HepG2 (cell line): ENCODE results near the gene DUSP22. TPM values are rescaled to one million over a fixed set of nuclear protein-coding genes. Genes with fewer than 3 reads are reported as not detected.

Source experiments
- E2F5 ChIP-seq: sonication (generic); formaldehyde crosslinking; conservative IDR thresholded peaks from 2 replicates; pipeline ENCODE4 v1.4.0; 2020; ENCODE audit warnings: missing genetic modification reagents
- KDM6A ChIP-seq: IDR thresholded peaks from 2 replicates; pipeline ENCODE4 v1.6.1; 2016; ENCODE audit warnings: low read depth
- MAZ ChIP-seq, 2 experiments: sonication (generic) in 1 of 2; formaldehyde crosslinking in 1 of 2; IDR thresholded peaks; 2 replicates each; pipeline versions ENCODE4 v1.5.0 to v1.6.1; 2012 to 2020; ENCODE audit warnings: low read depth in 2 of 2, mild to moderate bottlenecking in 2 of 2, borderline replicate concordance in 1 of 2, improper control_type of control experiment in 1 of 2, low read length in 1 of 2, missing genetic modification reagents in 1 of 2, moderate library complexity in 1 of 2
- MTF2 ChIP-seq: sonication (generic); formaldehyde crosslinking; IDR thresholded peaks from 2 replicates; pipeline ENCODE4 v1.5.0; 2020; ENCODE audit warnings: missing genetic modification reagents, borderline replicate concordance
- NCOA1 ChIP-seq: sonication (generic); formaldehyde crosslinking; IDR thresholded peaks from 2 replicates; pipeline ENCODE4 v1.9.0; 2021; ENCODE audit warnings: missing genetic modification reagents
- NFRKB ChIP-seq: fragments of 450-650 bp; IDR thresholded peaks from 2 replicates; pipeline ENCODE4 v1.6.1; 2017
- PHF21A ChIP-seq: sonication (generic); formaldehyde crosslinking; IDR thresholded peaks from 2 replicates; pipeline ENCODE4 v1.5.0; 2020; ENCODE audit warnings: mild to moderate bottlenecking, missing genetic modification reagents
- POLR2G ChIP-seq: fragments of 200-400 bp; formaldehyde crosslinking; IDR thresholded peaks from 2 replicates; pipeline ENCODE4 v1.6.1; 2018; ENCODE audit warnings: mild to moderate bottlenecking, low read depth, low read length, moderate library complexity
- SALL1 ChIP-seq: sonication (generic); formaldehyde crosslinking; IDR thresholded peaks from 2 replicates; pipeline ENCODE4 v1.8.0; 2022; ENCODE audit warnings: mild to moderate bottlenecking, missing genetic modification reagents
- SALL2 ChIP-seq: sonication (generic); formaldehyde crosslinking; IDR thresholded peaks from 2 replicates; pipeline ENCODE4 v1.8.1; 2023; ENCODE audit warnings: mild to moderate bottlenecking, missing genetic modification reagents, inconsistent platforms
- SAP130 ChIP-seq: IDR thresholded peaks from 2 replicates; pipeline ENCODE4 v1.6.1; 2016; ENCODE audit warnings: low read depth
- TBX2 ChIP-seq: sonication (generic); formaldehyde crosslinking; IDR thresholded peaks from 2 replicates; pipeline ENCODE4 v1.5.0; 2020; ENCODE audit warnings: missing genetic modification reagents, mild to moderate bottlenecking, borderline replicate concordance
- ZNF136 ChIP-seq: sonication (generic); formaldehyde crosslinking; IDR thresholded peaks from 2 replicates; pipeline ENCODE4 v1.8.1; 2022; ENCODE audit warnings: low read depth, mild to moderate bottlenecking, moderate library complexity, missing genetic modification reagents
- ZNF225 ChIP-seq: sonication (generic); formaldehyde crosslinking; IDR thresholded peaks from 2 replicates; pipeline ENCODE4 v1.4.0; 2020; ENCODE audit warnings: mild to moderate bottlenecking, missing genetic modification reagents
- ZNF33A ChIP-seq: sonication (generic); formaldehyde crosslinking; IDR thresholded peaks from 2 replicates; pipeline ENCODE4 v1.5.1; 2020; ENCODE audit warnings: missing genetic modification reagents, mild to moderate bottlenecking, moderate library complexity, borderline replicate concordance
- ZNF724P ChIP-seq: sonication (generic); formaldehyde crosslinking; IDR thresholded peaks from 2 replicates; pipeline ENCODE4 v1.8.0; 2022; ENCODE audit warnings: missing genetic modification reagents, borderline replicate concordance
- ZZZ3 ChIP-seq: sonication (generic); formaldehyde crosslinking; IDR thresholded peaks from 2 replicates; pipeline ENCODE4 v1.4.0; 2020; ENCODE audit warnings: missing genetic modification reagents, mild to moderate bottlenecking, borderline replicate concordance
- polyA plus RNA-seq, 8 experiments: library from polyadenylated mRNA; depleted of rRNA in 3 of 8; stranded (reverse) in 7 of 8; unstranded in 1 of 8; fragments of >200 nt; fragmentation: Illumina TruSeq in 4 of 8; extraction: Trizol in 4 of 8; gene quantifications; 2 replicates each; pipeline versions ENCODE4 v1.2.1 to v1.2.3, GENCODE V29; 2011 to 2016; ENCODE audit warnings: low read depth in 4 of 8, missing spikeins in 1 of 8, mixed read lengths in 1 of 8; ENCODE audit not compliant: insufficient read depth in 1 of 8
- total RNA-seq, 5 experiments: library from RNA; depleted of rRNA; stranded (reverse); fragments of >200 nt; fragmentation: Illumina TruSeq; extraction: Trizol; gene quantifications; 2 replicates each; pipeline ENCODE4 v1.2.3, GENCODE V29; 2016; ENCODE audit warnings: low read depth in 1 of 5
- TF ChIP-seq, protein P1 (sequence below): sonication (generic); formaldehyde crosslinking; IDR thresholded peaks from 2 replicates; pipeline ENCODE4 v1.4.0; 2020; ENCODE audit warnings: low read depth, missing genetic modification reagents
- TF ChIP-seq, protein P2 (sequence below): IDR thresholded peaks from 2 replicates; pipeline ENCODE4 v1.6.1; 2016; ENCODE audit warnings: low read depth, missing genetic modification reagents, missing compliant biosample characterization

Gene DUSP22
- total and polyA plus RNA-seq, 2 of the 13 experiments (the other 11 are each of a cell fraction or from before 2014, with no cell fraction given) = 20.2 to 32.8 TPM

GRCh38 chr6:291697-292505 lies at the start of gene DUSP22 (continued):
- TF ChIP-seq E2F5 (no peak; the same call in 1 of the 2 replicates), ZNF724P (peak; percentile 50; the same call in 1 of the 2 replicates), ZZZ3 (CRISPR knock-in tag) (no peak; the same call in 1 of the 2 replicates), ZNF136 (no peak), SAP130 (CRISPR knock-in tag) (no peak; the same call in 1 of the 2 replicates), SALL1 (CRISPR knock-in tag) (peak; percentile 48), PHF21A (CRISPR knock-in tag) (peak; percentile 37), MTF2 (no peak; the same call in 1 of the 2 replicates), POLR2G (peak; percentile 91), ZNF33A (CRISPR knock-in tag) (no peak), NCOA1 (no peak), MAZ (IDR thresholded peaks at IDR 0.05; ENCODE audit: borderline replicate concordance, low read depth, low read length) (0 out of 2 replicates have a peak, but pooled peaks have one; percentile 55), MAZ (CRISPR knock-in tag; IDR thresholded peaks at IDR 0.05; ENCODE audit: low read depth) (peak; percentile 80; the same call in 1 of the 2 replicates), SALL2 (CRISPR knock-in tag) (0 out of 2 replicates have a peak, but pooled peaks have one; percentile 13), ZNF225 (no peak), KDM6A (CRISPR knock-in tag) (no peak), NFRKB (no peak), TBX2 (CRISPR knock-in tag) (peak; percentile 54)
- TF ChIP-seq, protein P1, sequence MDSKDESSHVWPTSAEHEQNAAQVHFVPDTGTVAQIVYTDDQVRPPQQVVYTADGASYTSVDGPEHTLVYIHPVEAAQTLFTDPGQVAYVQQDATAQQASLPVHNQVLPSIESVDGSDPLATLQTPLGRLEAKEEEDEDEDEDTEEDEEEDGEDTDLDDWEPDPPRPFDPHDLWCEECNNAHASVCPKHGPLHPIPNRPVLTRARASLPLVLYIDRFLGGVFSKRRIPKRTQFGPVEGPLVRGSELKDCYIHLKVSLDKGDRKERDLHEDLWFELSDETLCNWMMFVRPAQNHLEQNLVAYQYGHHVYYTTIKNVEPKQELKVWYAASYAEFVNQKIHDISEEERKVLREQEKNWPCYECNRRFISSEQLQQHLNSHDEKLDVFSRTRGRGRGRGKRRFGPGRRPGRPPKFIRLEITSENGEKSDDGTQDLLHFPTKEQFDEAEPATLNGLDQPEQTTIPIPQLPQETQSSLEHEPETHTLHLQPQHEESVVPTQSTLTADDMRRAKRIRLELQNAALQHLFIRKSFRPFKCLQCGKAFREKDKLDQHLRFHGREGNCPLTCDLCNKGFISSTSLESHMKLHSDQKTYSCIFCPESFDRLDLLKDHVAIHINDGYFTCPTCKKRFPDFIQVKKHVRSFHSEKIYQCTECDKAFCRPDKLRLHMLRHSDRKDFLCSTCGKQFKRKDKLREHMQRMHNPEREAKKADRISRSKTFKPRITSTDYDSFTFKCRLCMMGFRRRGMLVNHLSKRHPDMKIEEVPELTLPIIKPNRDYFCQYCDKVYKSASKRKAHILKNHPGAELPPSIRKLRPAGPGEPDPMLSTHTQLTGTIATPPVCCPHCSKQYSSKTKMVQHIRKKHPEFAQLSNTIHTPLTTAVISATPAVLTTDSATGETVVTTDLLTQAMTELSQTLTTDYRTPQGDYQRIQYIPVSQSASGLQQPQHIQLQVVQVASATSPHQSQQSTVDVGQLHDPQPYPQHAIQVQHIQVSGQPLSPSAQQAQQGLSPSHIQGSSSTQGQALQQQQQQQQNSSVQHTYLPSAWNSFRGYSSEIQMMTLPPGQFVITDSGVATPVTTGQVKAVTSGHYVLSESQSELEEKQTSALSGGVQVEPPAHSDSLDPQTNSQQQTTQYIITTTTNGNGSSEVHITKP (CRISPR knock-in tag) = no peak; the same call in 1 of the 2 replicates
- TF ChIP-seq, protein P2, sequence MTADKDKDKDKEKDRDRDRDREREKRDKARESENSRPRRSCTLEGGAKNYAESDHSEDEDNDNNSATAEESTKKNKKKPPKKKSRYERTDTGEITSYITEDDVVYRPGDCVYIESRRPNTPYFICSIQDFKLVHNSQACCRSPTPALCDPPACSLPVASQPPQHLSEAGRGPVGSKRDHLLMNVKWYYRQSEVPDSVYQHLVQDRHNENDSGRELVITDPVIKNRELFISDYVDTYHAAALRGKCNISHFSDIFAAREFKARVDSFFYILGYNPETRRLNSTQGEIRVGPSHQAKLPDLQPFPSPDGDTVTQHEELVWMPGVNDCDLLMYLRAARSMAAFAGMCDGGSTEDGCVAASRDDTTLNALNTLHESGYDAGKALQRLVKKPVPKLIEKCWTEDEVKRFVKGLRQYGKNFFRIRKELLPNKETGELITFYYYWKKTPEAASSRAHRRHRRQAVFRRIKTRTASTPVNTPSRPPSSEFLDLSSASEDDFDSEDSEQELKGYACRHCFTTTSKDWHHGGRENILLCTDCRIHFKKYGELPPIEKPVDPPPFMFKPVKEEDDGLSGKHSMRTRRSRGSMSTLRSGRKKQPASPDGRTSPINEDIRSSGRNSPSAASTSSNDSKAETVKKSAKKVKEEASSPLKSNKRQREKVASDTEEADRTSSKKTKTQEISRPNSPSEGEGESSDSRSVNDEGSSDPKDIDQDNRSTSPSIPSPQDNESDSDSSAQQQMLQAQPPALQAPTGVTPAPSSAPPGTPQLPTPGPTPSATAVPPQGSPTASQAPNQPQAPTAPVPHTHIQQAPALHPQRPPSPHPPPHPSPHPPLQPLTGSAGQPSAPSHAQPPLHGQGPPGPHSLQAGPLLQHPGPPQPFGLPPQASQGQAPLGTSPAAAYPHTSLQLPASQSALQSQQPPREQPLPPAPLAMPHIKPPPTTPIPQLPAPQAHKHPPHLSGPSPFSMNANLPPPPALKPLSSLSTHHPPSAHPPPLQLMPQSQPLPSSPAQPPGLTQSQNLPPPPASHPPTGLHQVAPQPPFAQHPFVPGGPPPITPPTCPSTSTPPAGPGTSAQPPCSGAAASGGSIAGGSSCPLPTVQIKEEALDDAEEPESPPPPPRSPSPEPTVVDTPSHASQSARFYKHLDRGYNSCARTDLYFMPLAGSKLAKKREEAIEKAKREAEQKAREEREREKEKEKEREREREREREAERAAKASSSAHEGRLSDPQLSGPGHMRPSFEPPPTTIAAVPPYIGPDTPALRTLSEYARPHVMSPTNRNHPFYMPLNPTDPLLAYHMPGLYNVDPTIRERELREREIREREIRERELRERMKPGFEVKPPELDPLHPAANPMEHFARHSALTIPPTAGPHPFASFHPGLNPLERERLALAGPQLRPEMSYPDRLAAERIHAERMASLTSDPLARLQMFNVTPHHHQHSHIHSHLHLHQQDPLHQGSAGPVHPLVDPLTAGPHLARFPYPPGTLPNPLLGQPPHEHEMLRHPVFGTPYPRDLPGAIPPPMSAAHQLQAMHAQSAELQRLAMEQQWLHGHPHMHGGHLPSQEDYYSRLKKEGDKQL = peak; percentile 43; the same call in 1 of the 2 replicates
